ENCODE measurements around the gene FUT3.
"Not testable (repeated sequence)": the region's sequence is repeated elsewhere in the genome, so short reads cannot be mapped to it uniquely, and the experiment has no call there.

The FUT3 gene

GRCh38 chr19:5854121-5854520 is 2.9 kb upstream of the FUT3 start:
- not testable (repeated sequence) for H3K36me3 ChIP-seq (ENCODE audit: control insufficient read depth, insufficient read depth, low read length); H3K9ac ChIP-seq (ENCODE audit: low read length); H3K4me3 ChIP-seq (ENCODE audit: low read length); H3K27me3 ChIP-seq (ENCODE audit: control insufficient read depth, insufficient read depth, low read length); H3K4me1 ChIP-seq (ENCODE audit: control insufficient read depth, insufficient read depth, low read length); H3K27ac ChIP-seq (ENCODE audit: low read depth, low read length)

GRCh38 chr19:5850743-5851293 is 431 bp downstream of the FUT3 start:
- Histone ChIP-seq H3K4me1 (ENCODE audit: control insufficient read depth, insufficient read depth, low read length) (peaks cover 3% of the 10 kb centered on the region), H3K4me3 (ENCODE audit: low read length) (peak overlapping the region; percentile 69), H3K27me3 (ENCODE audit: control insufficient read depth, insufficient read depth, low read length) (no peaks in the 10 kb centered on the region), H3K36me3 (ENCODE audit: control insufficient read depth, insufficient read depth, low read length) (no peaks in the 10 kb centered on the region), H3K27ac (ENCODE audit: low read depth, low read length) (no peak overlapping the region), H3K9ac (ENCODE audit: low read length) (peak overlapping the region; percentile 24)

GRCh38 chr19:5850189-5850588 is 1.1 kb downstream of the FUT3 start:
- no peak overlapping the region for H3K27ac ChIP-seq (ENCODE audit: low read depth, low read length)
- H3K4me3 ChIP-seq (ENCODE audit: low read length), result peak overlapping the region; percentile 43
- H3K27me3 ChIP-seq (ENCODE audit: control insufficient read depth, insufficient read depth, low read length), result no peaks in the 10 kb centered on the region
- peaks cover 3% of the 10 kb centered on the region for H3K4me1 ChIP-seq (ENCODE audit: control insufficient read depth, insufficient read depth, low read length)
- no peaks in the 10 kb centered on the region for H3K36me3 ChIP-seq (ENCODE audit: control insufficient read depth, insufficient read depth, low read length)
- H3K9ac ChIP-seq (ENCODE audit: low read length), result no peak overlapping the region

GRCh38 chr19:5848621-5849020 is 2.6 kb downstream of the FUT3 start:
- H3K27me3 ChIP-seq (ENCODE audit: control insufficient read depth, insufficient read depth, low read length); H3K36me3 ChIP-seq (ENCODE audit: control insufficient read depth, insufficient read depth, low read length); H3K4me1 ChIP-seq (ENCODE audit: control insufficient read depth, insufficient read depth, low read length); H3K27ac ChIP-seq (ENCODE audit: low read depth, low read length); H3K9ac ChIP-seq (ENCODE audit: low read length): not testable (repeated sequence)
- H3K4me3 ChIP-seq (ENCODE audit: low read length), result peak overlapping the region; percentile 15

DNA sequence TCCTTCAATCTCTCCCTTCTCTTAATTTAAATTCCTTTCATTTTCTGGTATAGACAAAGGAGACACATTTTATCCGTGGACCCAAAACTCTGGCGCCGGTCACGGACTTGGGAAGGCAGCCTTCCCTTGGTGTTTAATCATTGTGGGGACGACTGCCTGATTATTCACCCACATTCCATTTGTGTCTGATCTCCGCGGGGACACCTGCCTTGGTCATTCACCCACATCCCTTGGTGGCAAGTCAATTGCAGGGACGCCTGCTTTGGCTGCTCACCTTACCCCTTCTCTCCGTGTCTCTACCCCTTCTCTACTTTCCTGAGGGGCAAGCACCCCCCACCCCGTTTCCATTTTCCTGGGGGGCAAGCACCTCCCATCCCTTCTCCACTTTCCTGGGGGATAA is 3.4 kb downstream of the FUT3 start:
- not testable (repeated sequence) for H3K4me1 ChIP-seq (ENCODE audit: control insufficient read depth, insufficient read depth, low read length); H3K36me3 ChIP-seq (ENCODE audit: control insufficient read depth, insufficient read depth, low read length); H3K27ac ChIP-seq (ENCODE audit: low read depth, low read length); H3K9ac ChIP-seq (ENCODE audit: low read length); H3K27me3 ChIP-seq (ENCODE audit: control insufficient read depth, insufficient read depth, low read length)
- peak overlapping the region; percentile 27 for H3K4me3 ChIP-seq (ENCODE audit: low read length)

GRCh38 chr19:5844456-5845433 is 6.5 kb downstream of the FUT3 start:
- H3K36me3 ChIP-seq (ENCODE audit: control insufficient read depth, insufficient read depth, low read length), result no peaks in the 10 kb centered on the region
- no peaks in the 10 kb centered on the region for H3K27me3 ChIP-seq (ENCODE audit: control insufficient read depth, insufficient read depth, low read length)
- H3K9ac ChIP-seq (ENCODE audit: low read length), result no peak overlapping the region
- no peak overlapping the region for H3K4me3 ChIP-seq (ENCODE audit: low read length)
- no peaks in the 10 kb centered on the region for H3K4me1 ChIP-seq (ENCODE audit: control insufficient read depth, insufficient read depth, low read length)
- H3K27ac ChIP-seq (ENCODE audit: low read depth, low read length), result no peak overlapping the region

- no peak overlapping the region for H3K4me3 ChIP-seq (ENCODE audit: low read length)
Observed at GRCh38 chr19:5843295-5843927, 7.8 kb downstream of the FUT3 start.

DNA sequence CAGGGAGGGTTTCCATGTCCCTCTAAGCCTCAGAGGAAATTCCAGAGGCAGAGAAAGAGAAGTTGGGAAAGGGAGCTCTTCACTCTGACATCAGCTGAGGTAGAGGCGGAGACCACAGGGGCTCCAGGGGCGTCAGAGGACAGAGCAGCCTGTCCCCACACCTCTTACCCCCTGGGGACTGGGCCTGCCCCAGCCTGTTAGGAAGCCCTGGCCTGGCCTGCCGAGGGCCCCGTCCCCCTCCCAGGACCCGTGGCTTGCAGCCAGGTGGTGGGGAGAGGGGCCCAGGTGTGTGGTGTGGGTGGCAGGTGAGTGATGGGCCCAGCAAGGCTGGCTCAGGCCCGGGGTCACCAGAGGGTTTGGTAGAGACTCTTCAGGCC is 9.5 kb downstream of the FUT3 start:
- not testable (repeated sequence) for H3K4me3 ChIP-seq (ENCODE audit: low read length); H3K4me1 ChIP-seq (ENCODE audit: control insufficient read depth, insufficient read depth, low read length); H3K27ac ChIP-seq (ENCODE audit: low read depth, low read length); H3K27me3 ChIP-seq (ENCODE audit: control insufficient read depth, insufficient read depth, low read length); H3K36me3 ChIP-seq (ENCODE audit: control insufficient read depth, insufficient read depth, low read length); H3K9ac ChIP-seq (ENCODE audit: low read length)

More at GRCh38 chr19:5843295-5843927, 7.8 kb downstream of the FUT3 start:
- Histone ChIP-seq H3K4me1 (ENCODE audit: control insufficient read depth, insufficient read depth, low read length) (no peaks in the 10 kb centered on the region), H3K9ac (ENCODE audit: low read length) (no peak overlapping the region), H3K27ac (ENCODE audit: low read depth, low read length) (no peak overlapping the region), H3K27me3 (ENCODE audit: control insufficient read depth, insufficient read depth, low read length) (no peaks in the 10 kb centered on the region), H3K36me3 (ENCODE audit: control insufficient read depth, insufficient read depth, low read length) (no peaks in the 10 kb centered on the region)

- Histone ChIP-seq H3K36me3 (ENCODE audit: control insufficient read depth, insufficient read depth, low read length) (no peaks in the 10 kb centered on the region), H3K9ac (ENCODE audit: low read length) (peak within 1 kb of the TSS; percentile 8), H3K27me3 (ENCODE audit: control insufficient read depth, insufficient read depth, low read length) (no peaks in the 10 kb centered on the region), H3K4me3 (ENCODE audit: low read length) (peak within 1 kb of the TSS; percentile 42), H3K27ac (ENCODE audit: low read depth, low read length) (no peak within 1 kb of the TSS), H3K4me1 (ENCODE audit: control insufficient read depth, insufficient read depth, low read length) (no peaks in the 10 kb centered on the region)
Observed at GRCh38 chr19:5839065-5840017, 11.9 kb downstream of the FUT3 start, which contains the start of gene FUT6. Gene FUT6, minus strand, starts transcription at chr19:5839702. Its CDS starts 7,135 bp downstream, at chr19:5832567.

DNA sequence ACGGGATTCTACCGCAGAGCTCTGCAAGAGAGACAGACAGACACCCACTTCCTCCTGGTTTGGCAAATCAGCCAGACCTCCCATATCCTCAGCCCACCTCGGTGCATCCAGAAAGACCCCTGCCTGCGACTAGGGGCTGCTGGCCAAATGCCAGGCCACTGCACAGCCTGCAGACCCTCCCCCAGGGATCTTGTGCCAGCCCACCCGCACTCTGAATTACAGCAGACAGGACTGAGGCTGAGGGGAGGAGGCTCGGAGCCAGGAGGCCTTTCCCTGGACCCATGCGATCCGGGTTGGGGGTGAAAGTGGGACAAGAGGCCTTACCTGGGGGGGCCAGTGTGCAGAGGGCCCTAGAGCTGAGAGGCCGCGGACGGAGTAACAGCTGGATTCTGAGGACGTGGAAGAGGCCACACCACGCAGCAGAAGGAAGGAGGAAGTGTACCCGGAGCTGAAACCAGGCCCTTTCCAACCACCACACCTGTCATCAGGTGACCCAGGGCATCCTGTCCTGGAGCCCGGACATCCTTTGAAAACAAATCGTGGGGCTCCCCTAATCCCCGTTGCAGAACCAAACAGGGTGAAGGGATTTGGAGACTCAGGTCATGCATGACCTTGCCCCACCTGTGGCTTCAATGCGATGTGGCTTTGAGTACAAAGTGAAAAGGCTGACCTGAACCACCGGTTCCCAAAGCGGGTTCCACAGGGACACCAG is 12.7 kb downstream of the FUT3 start:
- Histone ChIP-seq H3K27me3 (ENCODE audit: control insufficient read depth, insufficient read depth, low read length) (no peaks in the 10 kb centered on the region), H3K27ac (ENCODE audit: low read depth, low read length) (no peak overlapping the region), H3K36me3 (ENCODE audit: control insufficient read depth, insufficient read depth, low read length) (no peaks in the 10 kb centered on the region), H3K4me1 (ENCODE audit: control insufficient read depth, insufficient read depth, low read length) (no peaks in the 10 kb centered on the region), H3K4me3 (ENCODE audit: low read length) (peak overlapping the region; percentile 42), H3K9ac (ENCODE audit: low read length) (peak overlapping the region; percentile 8)

DNA sequence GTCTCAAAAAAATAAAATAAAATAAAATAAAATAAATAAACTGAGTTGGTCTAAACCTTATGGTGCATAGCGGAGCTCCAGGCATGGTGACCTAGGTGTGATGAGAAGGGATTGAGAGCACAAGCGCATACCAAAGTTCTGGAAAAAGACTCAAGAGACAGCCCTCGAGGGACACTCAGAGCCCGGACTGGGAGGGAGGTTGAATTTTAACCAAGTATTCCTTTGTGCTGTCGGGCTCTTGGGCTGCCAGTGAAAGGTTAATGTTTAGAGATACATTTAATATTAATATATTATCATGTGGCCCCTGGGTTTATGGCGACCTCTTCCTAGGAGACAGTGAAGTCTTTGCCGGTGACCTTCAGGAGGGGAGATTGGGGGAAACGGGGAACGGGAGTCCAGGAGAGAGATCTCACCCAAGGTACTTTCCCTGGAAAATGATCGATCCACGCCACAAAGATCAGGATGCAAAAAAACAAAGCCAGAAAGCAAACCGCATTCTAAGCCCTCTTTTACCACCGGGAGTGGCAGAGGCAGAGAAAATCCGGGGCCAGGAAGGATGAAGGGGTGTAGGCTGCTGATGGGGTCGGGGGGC is 13.4 kb downstream of the FUT3 start:
- Histone ChIP-seq H3K27ac (ENCODE audit: low read depth, low read length) (no peak overlapping the region), H3K4me3 (ENCODE audit: low read length) (peak overlapping the region; percentile 42), H3K27me3 (ENCODE audit: control insufficient read depth, insufficient read depth, low read length) (no peaks in the 10 kb centered on the region), H3K4me1 (ENCODE audit: control insufficient read depth, insufficient read depth, low read length) (no peaks in the 10 kb centered on the region), H3K9ac (ENCODE audit: low read length) (peak overlapping the region; percentile 8), H3K36me3 (ENCODE audit: control insufficient read depth, insufficient read depth, low read length) (no peaks in the 10 kb centered on the region)

Measured in rectal smooth muscle tissue (tissue), 1 donor.